Upper lobe of left lung (tissue), 4 donors: ENCODE results near the gene PSMD1.

ENCODE experiments used
- EP300 ChIP-seq, 4 donors: sonication (generic); formaldehyde crosslinking; IDR thresholded peaks; one replicate each; pipeline ENCODE4 v1.5.1; 2017; ENCODE audit warnings: antibody characterized with exemption in 4 of 4, control low read depth in 2 of 4
- POLR2A ChIP-seq, 4 donors: fragments of 450-650 bp; IDR thresholded peaks; one replicate each; pipeline ENCODE4 v1.5.1; 2016 to 2017; ENCODE audit warnings: antibody characterized with exemption in 4 of 4, mild to moderate bottlenecking in 2 of 4
- POLR2AphosphoS5 ChIP-seq, 2 donors: sonication (generic); formaldehyde crosslinking; IDR thresholded peaks; one replicate each; pipeline ENCODE4 v1.5.1; 2017; ENCODE audit warnings: antibody characterized with exemption in 2 of 2
- TF ChIP-seq, protein P1 (sequence below), 6 experiments: fragments of 450-650 bp in 4 of 6; fragments of 200-600 bp in 2 of 6; sonication (generic) in 2 of 6; IDR thresholded peaks; one replicate each; pipeline ENCODE4 v1.5.1; 2016 to 2019; ENCODE audit warnings: antibody characterized with exemption in 6 of 6

- TF ChIP-seq, protein P1, sequence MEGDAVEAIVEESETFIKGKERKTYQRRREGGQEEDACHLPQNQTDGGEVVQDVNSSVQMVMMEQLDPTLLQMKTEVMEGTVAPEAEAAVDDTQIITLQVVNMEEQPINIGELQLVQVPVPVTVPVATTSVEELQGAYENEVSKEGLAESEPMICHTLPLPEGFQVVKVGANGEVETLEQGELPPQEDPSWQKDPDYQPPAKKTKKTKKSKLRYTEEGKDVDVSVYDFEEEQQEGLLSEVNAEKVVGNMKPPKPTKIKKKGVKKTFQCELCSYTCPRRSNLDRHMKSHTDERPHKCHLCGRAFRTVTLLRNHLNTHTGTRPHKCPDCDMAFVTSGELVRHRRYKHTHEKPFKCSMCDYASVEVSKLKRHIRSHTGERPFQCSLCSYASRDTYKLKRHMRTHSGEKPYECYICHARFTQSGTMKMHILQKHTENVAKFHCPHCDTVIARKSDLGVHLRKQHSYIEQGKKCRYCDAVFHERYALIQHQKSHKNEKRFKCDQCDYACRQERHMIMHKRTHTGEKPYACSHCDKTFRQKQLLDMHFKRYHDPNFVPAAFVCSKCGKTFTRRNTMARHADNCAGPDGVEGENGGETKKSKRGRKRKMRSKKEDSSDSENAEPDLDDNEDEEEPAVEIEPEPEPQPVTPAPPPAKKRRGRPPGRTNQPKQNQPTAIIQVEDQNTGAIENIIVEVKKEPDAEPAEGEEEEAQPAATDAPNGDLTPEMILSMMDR (IDR thresholded peaks at IDR 0.05): no peak
- TF ChIP-seq POLR2A (IDR thresholded peaks at IDR 0.05) (no peak), POLR2AphosphoS5 (IDR thresholded peaks at IDR 0.05) (no peak), EP300 (IDR thresholded peaks at IDR 0.05) (no peak)
These were observed 9.8 kb upstream of the PSMD1 start for GRCh38 chr2:231046916-231047273.
